HL-60/S4 treated with phorbol 12-myristate 13-acetate at 8.2 ng/mL for 4 days and 3 days (cell line): ENCODE data around the gene USH2A.

Source experiments
- in situ Hi-C: fragments of 300-500 bp; cut with MboI; formaldehyde crosslinking; loops from 2 replicates; pipeline ENCODE4 v1.15.0; 2022; ENCODE audit warnings: low sequenced_read_pairs

Gene USH2A

DNA sequence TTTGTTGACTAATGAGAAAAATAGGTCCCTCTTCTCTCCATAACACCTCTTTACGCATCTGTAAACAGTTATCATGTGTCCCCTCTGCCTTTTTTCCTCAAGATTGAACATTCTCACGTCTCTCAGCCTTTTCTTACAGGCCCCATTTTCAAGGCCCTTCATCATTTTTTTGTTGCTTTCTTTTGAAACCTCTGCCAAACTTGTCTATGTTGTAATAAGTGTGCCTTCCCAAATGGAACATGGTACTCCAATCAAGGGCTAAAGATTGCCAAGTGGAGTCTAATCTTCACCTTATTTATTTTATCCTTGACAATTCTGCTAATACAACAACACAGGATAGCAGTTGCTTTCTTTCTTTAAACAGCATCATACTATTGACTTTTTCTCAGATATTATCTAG, 280.3 kb downstream of the USH2A start:
- in situ Hi-C loops, result no loop called here

- in situ Hi-C loops, result no loop called here
Observed at GRCh38 chr1:216140730-216141524, 282.3 kb downstream of the USH2A start.

GRCh38 chr1:216124192-216124781, 299.0 kb downstream of the USH2A start:
- in situ Hi-C loops, result no loop called here

GRCh38 chr1:216123446-216124191, 299.6 kb downstream of the USH2A start:
- in situ Hi-C loops, result no loop called here

- in situ Hi-C loops, result no loop called here
Observed at GRCh38 chr1:216119600-216119999, 303.6 kb downstream of the USH2A start.

DNA sequence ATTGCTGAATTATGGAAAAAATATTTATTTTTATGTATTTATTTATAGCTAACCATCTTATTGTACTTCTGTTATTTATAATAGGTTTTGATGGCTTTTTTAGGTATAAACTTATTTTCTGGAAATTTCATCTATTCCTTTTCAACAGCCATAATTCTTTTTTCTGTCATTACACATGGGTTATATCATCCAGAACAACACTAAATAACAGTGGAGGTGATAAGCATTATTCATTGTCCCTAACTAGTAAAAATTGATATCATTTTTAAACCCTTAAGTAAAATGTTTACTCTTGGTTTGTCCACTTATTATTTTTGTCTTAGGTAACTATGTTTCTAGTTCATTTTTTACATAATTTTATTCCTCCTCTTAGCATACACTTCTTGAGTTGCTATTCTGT, 309.1 kb downstream of the USH2A start:
- in situ Hi-C loops, result no loop called here

- in situ Hi-C loops, result no loop called here
Observed at GRCh38 chr1:216113181-216113580, 310.1 kb downstream of the USH2A start.

DNA sequence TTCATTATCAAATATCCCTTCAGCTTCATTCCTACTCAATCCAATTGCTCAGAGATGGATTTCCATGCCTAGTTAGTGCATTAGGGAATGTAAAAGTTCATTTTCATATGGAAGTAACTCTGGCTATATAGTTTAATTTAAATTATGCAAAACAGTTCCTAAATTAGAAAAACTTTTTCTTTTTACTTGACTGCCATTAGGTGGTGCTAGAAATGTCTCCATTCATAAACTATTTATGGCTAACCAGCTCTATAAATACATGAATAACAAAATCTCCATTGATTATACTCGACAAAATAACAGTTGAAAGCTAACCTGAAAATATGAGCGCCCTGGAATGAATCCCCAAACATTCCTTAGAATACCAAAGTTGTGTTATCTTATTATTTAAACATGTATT, 311.4 kb downstream of the USH2A start:
- in situ Hi-C loops, result no loop called here

GRCh38 chr1:216095400-216095799, 327.8 kb downstream of the USH2A start:
- in situ Hi-C loops, result no loop called here

DNA sequence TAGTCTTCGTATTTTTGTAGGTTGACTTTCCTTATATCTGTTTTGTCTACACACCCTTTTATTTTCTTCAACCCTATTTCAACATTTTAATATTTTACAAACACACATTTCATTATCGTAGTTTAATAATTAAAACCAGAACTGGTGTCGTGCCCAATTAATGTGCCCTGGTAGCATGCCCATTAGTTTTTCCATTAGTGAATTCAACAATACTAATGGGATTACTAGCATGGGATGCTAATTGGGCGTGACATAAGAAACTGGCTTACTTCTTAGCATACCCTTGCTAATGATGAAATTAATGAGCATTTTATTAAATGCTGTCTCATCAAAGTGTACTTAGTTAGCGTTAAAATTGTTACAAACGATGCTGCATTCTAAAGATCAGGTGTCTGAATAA, 332.7 kb downstream of the USH2A start:
- in situ Hi-C loops, result no loop called here

GRCh38 chr1:216086678-216087077, 336.6 kb downstream of the USH2A start:
- in situ Hi-C loops, result no loop called here

DNA sequence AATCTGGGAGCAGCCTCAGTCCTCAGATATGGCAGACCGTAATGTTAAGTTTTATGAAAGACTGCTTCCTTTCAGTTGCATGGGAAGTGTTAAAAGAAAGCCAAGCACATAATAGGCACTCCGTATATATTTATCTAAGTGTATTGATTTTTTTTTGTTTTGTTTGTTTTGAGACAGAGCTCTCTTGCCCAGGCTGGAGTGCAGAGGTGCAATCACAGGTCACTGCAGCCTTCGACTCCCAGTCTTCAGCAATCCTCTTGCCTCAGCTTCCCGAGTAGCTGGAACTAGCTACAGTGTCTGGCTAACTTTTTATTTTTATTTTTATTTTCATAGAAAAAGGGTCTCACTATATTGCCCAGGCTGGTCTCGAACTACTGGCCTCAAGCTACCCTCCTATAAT, 341.8 kb downstream of the USH2A start:
- in situ Hi-C loops, result no loop called here

- in situ Hi-C loops, result no loop called here
Observed at GRCh38 chr1:216076751-216077150, 346.5 kb downstream of the USH2A start.

DNA sequence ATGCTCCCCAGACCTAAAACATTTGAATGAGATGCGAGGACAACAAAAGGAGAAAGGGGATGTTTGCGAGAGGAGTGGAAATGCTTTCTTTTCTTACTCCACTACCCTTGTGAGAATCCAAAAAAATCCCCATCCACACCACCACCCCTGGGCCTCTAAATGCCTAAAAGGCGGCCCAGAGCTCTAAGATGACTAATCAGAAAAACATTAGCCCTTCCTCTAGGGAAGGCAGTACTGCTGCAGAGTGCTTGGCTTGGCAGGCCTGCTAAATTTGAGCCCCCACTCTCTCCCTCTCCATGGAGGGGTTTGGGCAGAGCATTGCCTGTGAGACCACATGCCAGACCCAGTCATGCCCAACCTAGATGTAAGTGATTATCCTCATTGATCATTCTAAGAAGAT, 347.9 kb downstream of the USH2A start:
- in situ Hi-C loops, result no loop called here

GRCh38 chr1:216073793-216074595, 349.3 kb downstream of the USH2A start:
- in situ Hi-C loops, result no loop called here

DNA sequence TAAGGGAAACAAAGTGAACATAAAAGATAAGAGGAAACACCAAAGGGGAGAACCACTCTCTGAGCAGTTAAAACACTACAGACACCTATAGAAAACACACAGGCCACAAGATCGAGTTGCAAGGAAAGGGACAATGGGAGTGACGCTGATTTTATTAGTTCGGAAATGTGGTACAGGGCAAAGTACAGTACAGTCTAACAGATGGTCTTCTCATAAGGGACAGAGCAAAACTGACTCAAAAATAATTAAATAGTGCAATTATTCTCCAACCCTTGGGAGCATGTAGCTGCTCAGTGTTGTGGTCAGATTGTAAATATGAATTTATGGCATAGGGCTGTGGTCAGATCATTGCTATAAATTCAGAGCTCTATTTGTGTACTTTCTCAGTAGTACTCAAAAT, 352.0 kb downstream of the USH2A start:
- in situ Hi-C loops, result no loop called here

DNA sequence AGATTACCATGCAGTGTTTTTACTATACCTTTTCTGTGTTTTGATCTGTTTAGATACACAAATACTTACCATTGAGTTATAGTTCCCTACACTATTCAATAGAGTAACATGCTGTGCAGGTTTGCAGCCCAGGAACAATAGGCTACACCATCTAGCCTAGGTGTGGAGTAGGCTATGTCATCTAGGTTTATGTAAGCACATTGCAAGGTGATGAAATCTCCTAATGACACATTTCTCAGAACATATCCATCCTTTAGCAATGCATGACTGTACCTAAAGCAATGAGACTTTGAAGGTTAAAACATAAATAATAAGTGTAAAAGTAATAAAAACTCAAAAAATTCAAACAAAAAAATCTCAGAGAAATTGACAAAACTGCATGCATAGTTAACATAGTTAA, 358.6 kb downstream of the USH2A start:
- in situ Hi-C loops, result no loop called here

- in situ Hi-C loops, result no loop called here
Observed at GRCh38 chr1:216057947-216058346, 365.3 kb downstream of the USH2A start.

DNA sequence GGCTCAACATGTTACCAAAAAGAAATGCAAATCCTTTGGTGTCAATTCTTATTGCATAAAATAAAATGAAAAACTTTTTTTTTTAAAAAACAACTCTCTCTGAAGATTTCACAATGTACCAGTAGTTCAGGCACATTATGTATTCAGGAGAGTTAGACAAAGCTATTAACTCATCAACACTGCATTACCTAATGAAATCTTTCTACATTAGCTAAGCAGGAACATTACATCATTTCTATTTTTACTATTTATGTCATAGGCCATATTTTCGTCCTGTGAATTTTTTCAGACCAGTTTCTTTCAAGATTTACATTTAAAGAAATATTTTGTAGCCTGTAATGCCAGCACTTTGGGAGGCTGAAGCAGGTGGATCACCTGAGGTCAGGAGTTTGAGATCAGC, 366.2 kb downstream of the USH2A start:
- in situ Hi-C loops, result no loop called here

DNA sequence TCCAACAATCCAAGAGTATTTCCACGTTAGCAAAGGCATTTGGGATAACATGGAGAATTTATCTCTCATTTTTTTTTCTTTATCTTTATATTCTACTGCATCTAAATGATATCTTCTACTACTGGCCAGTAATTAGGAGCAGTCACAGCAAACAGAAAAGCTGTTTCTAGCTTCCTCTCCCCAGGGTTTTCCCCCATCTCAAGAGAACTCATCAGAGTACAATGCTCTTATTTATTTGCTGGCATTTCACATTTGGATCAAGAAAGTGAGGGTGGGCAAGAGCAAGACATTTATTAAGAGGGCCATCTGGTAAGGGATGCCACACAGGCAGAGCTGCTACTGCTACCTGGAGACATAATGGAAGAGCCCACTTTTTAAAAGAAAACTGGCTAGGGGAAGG, 368.2 kb downstream of the USH2A start:
- in situ Hi-C loops, result no loop called here

GRCh38 chr1:216054600-216054999, 368.6 kb downstream of the USH2A start:
- in situ Hi-C loops, result no loop called here
